ENCODE measurements around the gene MVK.

DNA sequence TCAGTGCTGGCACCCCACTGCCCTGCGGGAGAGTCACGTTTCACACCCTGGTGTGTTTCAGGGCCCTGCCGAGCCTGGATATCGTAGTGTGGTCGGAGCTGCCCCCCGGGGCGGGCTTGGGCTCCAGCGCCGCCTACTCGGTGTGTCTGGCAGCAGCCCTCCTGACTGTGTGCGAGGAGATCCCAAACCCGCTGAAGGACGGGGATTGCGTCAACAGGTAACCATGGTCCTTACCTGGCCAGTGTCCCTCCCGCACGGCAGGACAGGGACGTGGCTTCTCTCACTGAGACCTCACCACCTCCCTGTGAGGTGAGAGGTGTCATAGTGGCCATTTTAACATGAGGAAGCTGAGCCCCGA, 7.7 kb downstream of the MVK start:
- TF ChIP-seq CTCF (IDR thresholded peaks at IDR 0.05) (no peak), POLR2A (IDR thresholded peaks at IDR 0.05) (no peak)

Data from right lobe of liver (tissue), 4 donors.